Chondrocyte (in vitro differentiated cells): ENCODE data around the gene BEX5. TPM values are rescaled to one million over a fixed set of nuclear protein-coding genes. Genes with fewer than 3 reads are reported as not detected.
"Not testable (repeated sequence)": the region's sequence is repeated elsewhere in the genome, so short reads cannot be mapped to it uniquely, and the experiment has no call there.

Source experiments
- DNase-seq: peaks from one replicate; pipeline ENCODE4 v3.0.0; 2021; ENCODE audit warnings: mixed read lengths, low spot score
- H3K27ac Mint-ChIP-seq: one replicate; pipeline ENCODE4 v1.8.0; 2021; ENCODE audit warnings: mild to moderate bottlenecking, moderate library complexity, mixed read lengths; ENCODE audit not compliant: unreplicated experiment
- H3K27me3 Mint-ChIP-seq: 2 replicates; pipeline ENCODE4 v1.8.0; 2021; ENCODE audit warnings: low read depth, mixed read lengths
- H3K36me3 Mint-ChIP-seq: 2 replicates; pipeline ENCODE4 v1.8.0; 2021; ENCODE audit warnings: low read depth, mixed read lengths
- H3K4me1 Mint-ChIP-seq: 2 replicates; pipeline ENCODE4 v1.8.0; 2021; ENCODE audit warnings: low read depth, mild to moderate bottlenecking, mixed read lengths
- H3K4me3 Mint-ChIP-seq: one replicate; pipeline ENCODE4 v1.8.0; 2021; ENCODE audit warnings: mild to moderate bottlenecking, moderate library complexity, mixed read lengths; ENCODE audit not compliant: unreplicated experiment
- H3K9me3 Mint-ChIP-seq: 2 replicates; pipeline ENCODE4 v1.8.0; 2021; ENCODE audit warnings: low read depth, mixed read lengths
- long read RNA-seq: library from polyadenylated mRNA; stranded (forward); transcript quantifications from one replicate; pipeline ENCODE4 v2.0.0, GENCODE V29; 2021
- total RNA-seq: library from RNA; stranded (reverse); gene quantifications from 3 replicates; pipeline ENCODE4 v1.2.1, GENCODE V29; 2021
- TF ChIP-seq, protein P1 (sequence below): fragments of 200-600 bp; sonication (generic); IDR thresholded peaks from 2 replicates; pipeline ENCODE4 v1.5.0; 2021; ENCODE audit warnings: antibody characterized with exemption, mild to moderate bottlenecking, moderate library complexity

The BEX5 gene
- 0.42 TPM in 1 of 3 replicates, not detected in the others for total RNA-seq
- long read RNA-seq, partial matches to known transcripts, result 1 of 1 reads
- long read RNA-seq, other reads (novel, unspliced or antisense), result 0 of 1 reads

- DNase-seq, result no peak
- TF ChIP-seq, protein P1, sequence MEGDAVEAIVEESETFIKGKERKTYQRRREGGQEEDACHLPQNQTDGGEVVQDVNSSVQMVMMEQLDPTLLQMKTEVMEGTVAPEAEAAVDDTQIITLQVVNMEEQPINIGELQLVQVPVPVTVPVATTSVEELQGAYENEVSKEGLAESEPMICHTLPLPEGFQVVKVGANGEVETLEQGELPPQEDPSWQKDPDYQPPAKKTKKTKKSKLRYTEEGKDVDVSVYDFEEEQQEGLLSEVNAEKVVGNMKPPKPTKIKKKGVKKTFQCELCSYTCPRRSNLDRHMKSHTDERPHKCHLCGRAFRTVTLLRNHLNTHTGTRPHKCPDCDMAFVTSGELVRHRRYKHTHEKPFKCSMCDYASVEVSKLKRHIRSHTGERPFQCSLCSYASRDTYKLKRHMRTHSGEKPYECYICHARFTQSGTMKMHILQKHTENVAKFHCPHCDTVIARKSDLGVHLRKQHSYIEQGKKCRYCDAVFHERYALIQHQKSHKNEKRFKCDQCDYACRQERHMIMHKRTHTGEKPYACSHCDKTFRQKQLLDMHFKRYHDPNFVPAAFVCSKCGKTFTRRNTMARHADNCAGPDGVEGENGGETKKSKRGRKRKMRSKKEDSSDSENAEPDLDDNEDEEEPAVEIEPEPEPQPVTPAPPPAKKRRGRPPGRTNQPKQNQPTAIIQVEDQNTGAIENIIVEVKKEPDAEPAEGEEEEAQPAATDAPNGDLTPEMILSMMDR, result no peak
- H3K36me3 Mint-ChIP-seq, result no peaks in the 10 kb centered on the region
- H3K4me3 Mint-ChIP-seq, result peak within 1 kb of the TSS; percentile 79
- peaks cover 5% of the 10 kb centered on the region for H3K4me1 Mint-ChIP-seq
- H3K27ac Mint-ChIP-seq, result no peak within 1 kb of the TSS
- peaks cover 4% of the 10 kb centered on the region for H3K27me3 Mint-ChIP-seq
- peaks cover 14% of the 10 kb centered on the region for H3K9me3 Mint-ChIP-seq
Observed at GRCh38 chrX:102155806-102156179, at the start of gene BEX5. TSS of gene BEX5 (minus strand) at chrX:102155977. CDS start at chrX:102154265, 1,712 bp downstream.

- Mint-ChIP-seq H3K27ac (no peak overlapping the region), H3K27me3 (no peaks in the 10 kb centered on the region), H3K4me1 (no peaks in the 10 kb centered on the region), H3K36me3 (no peaks in the 10 kb centered on the region), H3K4me3 (no peak overlapping the region), H3K9me3 (peaks cover 63% of the 10 kb centered on the region)
- TF ChIP-seq, protein P1, result no peak
- DNase-seq, result no peak
Observed at GRCh38 chrX:102185967-102186720, 30.4 kb upstream of the BEX5 start.

- peaks cover 13% of the 10 kb centered on the region for H3K9me3 Mint-ChIP-seq
- H3K4me1 Mint-ChIP-seq, result peaks cover 5% of the 10 kb centered on the region
- H3K4me3 Mint-ChIP-seq, result peak overlapping the region; percentile 79
- H3K27me3 Mint-ChIP-seq, result peaks cover 4% of the 10 kb centered on the region
- DNase-seq, result no peak
- H3K27ac Mint-ChIP-seq, result no peak overlapping the region
- TF ChIP-seq, protein P1, result no peak
- H3K36me3 Mint-ChIP-seq, result no peaks in the 10 kb centered on the region
Observed at GRCh38 chrX:102154900-102155805, 624 bp downstream of the BEX5 start.

DNA sequence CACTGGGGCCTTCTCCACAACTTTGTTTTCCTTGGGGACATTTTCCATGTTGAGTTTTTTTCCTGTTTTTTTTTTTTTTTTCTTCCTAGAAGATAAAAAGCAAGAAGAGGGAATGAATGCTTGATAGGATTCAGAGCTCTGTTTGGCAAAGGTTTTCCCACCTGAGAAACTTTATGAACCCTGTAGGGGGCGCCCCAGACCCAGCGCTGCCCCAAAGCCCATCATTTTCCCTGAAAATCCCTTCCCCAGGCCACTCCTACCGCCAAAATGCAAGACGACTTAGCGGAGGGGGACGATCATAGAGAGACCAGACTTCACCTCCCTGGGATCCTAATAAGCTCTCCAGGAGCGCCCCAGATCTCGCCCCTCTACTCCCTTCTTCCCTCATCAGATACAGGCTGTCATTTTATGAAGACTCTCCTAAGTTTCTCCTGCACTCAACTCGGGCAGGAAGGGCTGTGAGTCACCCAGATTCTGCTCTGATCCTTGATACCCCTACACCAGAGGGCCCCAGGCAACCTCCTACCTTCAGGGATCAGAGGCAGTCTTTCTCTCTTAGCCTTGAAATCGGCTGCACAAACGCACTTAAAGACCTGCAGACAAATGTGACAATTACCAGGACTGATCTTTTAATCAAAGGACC lies 1.4 kb downstream of the BEX5 start:
- Mint-ChIP-seq H3K27ac (no peak overlapping the region), H3K9me3 (peaks cover 9% of the 10 kb centered on the region), H3K4me3 (no peak overlapping the region)

DNA sequence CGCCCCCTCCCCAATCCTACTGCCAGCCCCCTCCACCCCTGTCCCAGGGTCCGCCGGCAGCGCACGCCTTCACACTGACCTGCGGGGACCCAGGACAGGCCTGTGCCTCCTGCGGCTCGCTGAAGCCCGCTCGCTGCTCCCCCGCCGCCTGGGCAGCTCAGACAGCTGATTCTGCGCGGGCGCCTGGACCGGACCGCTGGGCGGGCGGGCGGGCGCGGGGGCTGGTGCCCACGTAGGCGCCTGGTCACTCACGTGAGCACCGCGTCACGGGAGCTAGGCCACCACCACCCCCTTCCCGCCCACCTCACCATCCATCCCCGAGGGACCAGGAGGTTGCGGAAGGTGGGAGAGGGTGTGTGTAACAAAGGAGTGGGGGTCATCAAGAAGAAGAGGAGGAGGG lies 13.5 kb downstream of the BEX5 start, which contains the start of gene TCEAL6:
Gene TCEAL6, minus strand, starts transcription at position 208 of the 400 bp plus-strand sequence.
- not testable (repeated sequence) for H3K36me3 Mint-ChIP-seq, H3K4me1 Mint-ChIP-seq, H3K9me3 Mint-ChIP-seq, H3K27ac Mint-ChIP-seq, H3K4me3 Mint-ChIP-seq, H3K27me3 Mint-ChIP-seq, DNase-seq

More for the DNA sequence above, 1.4 kb downstream of the BEX5 start:
- TF ChIP-seq, protein P1, result peak; percentile 21
- DNase-seq, result no peak
- peaks cover 4% of the 10 kb centered on the region for H3K27me3 Mint-ChIP-seq
- H3K4me1 Mint-ChIP-seq, result peaks cover 5% of the 10 kb centered on the region
- no peaks in the 10 kb centered on the region for H3K36me3 Mint-ChIP-seq

GRCh38 chrX:102141631-102142030 lies 14.1 kb downstream of the BEX5 start:
- H3K27ac Mint-ChIP-seq, H3K4me3 Mint-ChIP-seq: not testable (repeated sequence)

GRCh38 chrX:102140876-102141275 lies 14.9 kb downstream of the BEX5 start:
- not testable (repeated sequence) for H3K36me3 Mint-ChIP-seq, H3K27me3 Mint-ChIP-seq

More at GRCh38 chrX:102141631-102142030, 14.1 kb downstream of the BEX5 start:
- not testable (repeated sequence) for H3K27me3 Mint-ChIP-seq, H3K4me1 Mint-ChIP-seq, DNase-seq, H3K9me3 Mint-ChIP-seq, H3K36me3 Mint-ChIP-seq

More at GRCh38 chrX:102140876-102141275, 14.9 kb downstream of the BEX5 start:
- not testable (repeated sequence) for DNase-seq, H3K9me3 Mint-ChIP-seq, H3K27ac Mint-ChIP-seq, H3K4me1 Mint-ChIP-seq, H3K4me3 Mint-ChIP-seq
